ENCODE measurements around the gene PRXL2A. TPM values are rescaled to one million over a fixed set of nuclear protein-coding genes. Genes with fewer than 3 reads are reported as not detected.

PRXL2A gene
- polyA plus RNA-seq, 1 of the 3 experiments (the other 2 are of a cell fraction): 15.6 TPM

DNA sequence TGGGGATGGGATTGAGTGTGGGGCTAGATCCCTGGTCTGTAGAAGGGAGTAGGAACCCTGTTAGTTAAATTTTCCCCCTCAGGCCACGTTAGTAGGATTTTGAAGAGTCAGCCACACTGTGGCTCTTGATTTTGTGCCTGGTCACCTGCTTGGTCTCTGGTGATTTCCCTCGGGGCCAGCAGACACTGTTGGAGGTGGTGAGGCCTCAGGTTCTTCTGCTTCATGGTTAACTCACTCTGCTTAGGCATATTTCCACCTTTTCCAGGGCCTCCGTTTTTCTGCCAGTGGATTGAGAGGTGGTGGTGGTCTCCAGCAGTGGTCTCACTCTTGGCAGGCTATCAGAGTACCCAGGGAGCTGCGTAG is 49.9 kb downstream of the PRXL2A start:
- Histone ChIP-seq H3K9me3 (no peaks in the 10 kb centered on the region), H3K79me2 (ENCODE audit: insufficient read depth) (peaks cover 89% of the 10 kb centered on the region), H3K27me3 (ENCODE audit: insufficient read depth) (no peaks in the 10 kb centered on the region), H3K4me3 (ENCODE audit: low read depth in 2 of 2, low read length in 1 of 2) (peak overlapping the region in 1 of 2 experiments; percentile 17; a peak in 2 of 4 replicates), H2AFZ (ENCODE audit: low read depth) (no peak overlapping the region; the same call in 1 of the 2 replicates), H3K9me2 (no peaks in the 10 kb centered on the region), H3F3A (replicated peaks; ENCODE audit: insufficient read depth) (peaks cover 13% of the 10 kb centered on the region), H3K36me3 (replicated peaks in 1 of 2; ENCODE audit: control insufficient read depth in 1 of 2, insufficient read depth in 2 of 2, low read length in 1 of 2) (no peaks in the 10 kb centered on the region), H3K27ac (ENCODE audit: low read depth in 2 of 2, low read length in 1 of 2) (peak overlapping the region; percentile 62 to 92; a peak in 3 of 4 replicates), H4K20me1 (ENCODE audit: insufficient read depth) (peaks cover 82% of the 10 kb centered on the region), H3K4me1 (ENCODE audit: control insufficient read depth in 1 of 2, insufficient read depth in 2 of 2, low read depth in 1 of 2, low read length in 1 of 2) (peaks cover 68 to 70% of the 10 kb centered on the region in 2 experiments), H3K9ac (peak overlapping the region; percentile 32; the same call in 1 of the 2 replicates), H3K4me2 (peak overlapping the region; percentile 67)
- POLR2A ChIA-PET: no interaction called here
- TF ChIP-seq FOSL2 (IDR thresholded peaks at IDR 0.05; ENCODE audit: borderline replicate concordance, low read depth) (no peak), NFIC (IDR thresholded peaks at IDR 0.05; ENCODE audit: borderline replicate concordance) (no peak), MEF2A (IDR thresholded peaks at IDR 0.05; ENCODE audit: borderline replicate concordance, low read depth) (no peak), NRF1 (IDR thresholded peaks at IDR 0.05; ENCODE audit: low read depth, low read length) (no peak), SIN3A (IDR thresholded peaks at IDR 0.05; ENCODE audit: borderline replicate concordance, low read depth, low read length) (no peak), FOXM1 (IDR thresholded peaks at IDR 0.05; ENCODE audit: low read depth) (no peak), TCF12 (IDR thresholded peaks at IDR 0.05) (no peak), YY1 (IDR thresholded peaks at IDR 0.05; ENCODE audit: low read depth) (no peak)
- TF ChIP-seq, protein P1, sequence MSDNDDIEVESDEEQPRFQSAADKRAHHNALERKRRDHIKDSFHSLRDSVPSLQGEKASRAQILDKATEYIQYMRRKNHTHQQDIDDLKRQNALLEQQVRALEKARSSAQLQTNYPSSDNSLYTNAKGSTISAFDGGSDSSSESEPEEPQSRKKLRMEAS (IDR thresholded peaks at IDR 0.05; ENCODE audit: low read depth): no peak
- TF ChIP-seq, protein P2, sequence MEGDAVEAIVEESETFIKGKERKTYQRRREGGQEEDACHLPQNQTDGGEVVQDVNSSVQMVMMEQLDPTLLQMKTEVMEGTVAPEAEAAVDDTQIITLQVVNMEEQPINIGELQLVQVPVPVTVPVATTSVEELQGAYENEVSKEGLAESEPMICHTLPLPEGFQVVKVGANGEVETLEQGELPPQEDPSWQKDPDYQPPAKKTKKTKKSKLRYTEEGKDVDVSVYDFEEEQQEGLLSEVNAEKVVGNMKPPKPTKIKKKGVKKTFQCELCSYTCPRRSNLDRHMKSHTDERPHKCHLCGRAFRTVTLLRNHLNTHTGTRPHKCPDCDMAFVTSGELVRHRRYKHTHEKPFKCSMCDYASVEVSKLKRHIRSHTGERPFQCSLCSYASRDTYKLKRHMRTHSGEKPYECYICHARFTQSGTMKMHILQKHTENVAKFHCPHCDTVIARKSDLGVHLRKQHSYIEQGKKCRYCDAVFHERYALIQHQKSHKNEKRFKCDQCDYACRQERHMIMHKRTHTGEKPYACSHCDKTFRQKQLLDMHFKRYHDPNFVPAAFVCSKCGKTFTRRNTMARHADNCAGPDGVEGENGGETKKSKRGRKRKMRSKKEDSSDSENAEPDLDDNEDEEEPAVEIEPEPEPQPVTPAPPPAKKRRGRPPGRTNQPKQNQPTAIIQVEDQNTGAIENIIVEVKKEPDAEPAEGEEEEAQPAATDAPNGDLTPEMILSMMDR (IDR thresholded peaks at IDR 0.05): no peak
- TF ChIP-seq, protein P3, sequence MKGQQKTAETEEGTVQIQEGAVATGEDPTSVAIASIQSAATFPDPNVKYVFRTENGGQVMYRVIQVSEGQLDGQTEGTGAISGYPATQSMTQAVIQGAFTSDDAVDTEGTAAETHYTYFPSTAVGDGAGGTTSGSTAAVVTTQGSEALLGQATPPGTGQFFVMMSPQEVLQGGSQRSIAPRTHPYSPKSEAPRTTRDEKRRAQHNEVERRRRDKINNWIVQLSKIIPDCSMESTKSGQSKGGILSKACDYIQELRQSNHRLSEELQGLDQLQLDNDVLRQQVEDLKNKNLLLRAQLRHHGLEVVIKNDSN (IDR thresholded peaks at IDR 0.05; ENCODE audit: borderline replicate concordance, low read depth): no peak
- TF ChIP-seq, protein P4, sequence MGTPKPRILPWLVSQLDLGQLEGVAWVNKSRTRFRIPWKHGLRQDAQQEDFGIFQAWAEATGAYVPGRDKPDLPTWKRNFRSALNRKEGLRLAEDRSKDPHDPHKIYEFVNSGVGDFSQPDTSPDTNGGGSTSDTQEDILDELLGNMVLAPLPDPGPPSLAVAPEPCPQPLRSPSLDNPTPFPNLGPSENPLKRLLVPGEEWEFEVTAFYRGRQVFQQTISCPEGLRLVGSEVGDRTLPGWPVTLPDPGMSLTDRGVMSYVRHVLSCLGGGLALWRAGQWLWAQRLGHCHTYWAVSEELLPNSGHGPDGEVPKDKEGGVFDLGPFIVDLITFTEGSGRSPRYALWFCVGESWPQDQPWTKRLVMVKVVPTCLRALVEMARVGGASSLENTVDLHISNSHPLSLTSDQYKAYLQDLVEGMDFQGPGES (IDR thresholded peaks at IDR 0.05; ENCODE audit: low read depth, low read length): no peak
- TF ChIP-seq, protein P5, sequence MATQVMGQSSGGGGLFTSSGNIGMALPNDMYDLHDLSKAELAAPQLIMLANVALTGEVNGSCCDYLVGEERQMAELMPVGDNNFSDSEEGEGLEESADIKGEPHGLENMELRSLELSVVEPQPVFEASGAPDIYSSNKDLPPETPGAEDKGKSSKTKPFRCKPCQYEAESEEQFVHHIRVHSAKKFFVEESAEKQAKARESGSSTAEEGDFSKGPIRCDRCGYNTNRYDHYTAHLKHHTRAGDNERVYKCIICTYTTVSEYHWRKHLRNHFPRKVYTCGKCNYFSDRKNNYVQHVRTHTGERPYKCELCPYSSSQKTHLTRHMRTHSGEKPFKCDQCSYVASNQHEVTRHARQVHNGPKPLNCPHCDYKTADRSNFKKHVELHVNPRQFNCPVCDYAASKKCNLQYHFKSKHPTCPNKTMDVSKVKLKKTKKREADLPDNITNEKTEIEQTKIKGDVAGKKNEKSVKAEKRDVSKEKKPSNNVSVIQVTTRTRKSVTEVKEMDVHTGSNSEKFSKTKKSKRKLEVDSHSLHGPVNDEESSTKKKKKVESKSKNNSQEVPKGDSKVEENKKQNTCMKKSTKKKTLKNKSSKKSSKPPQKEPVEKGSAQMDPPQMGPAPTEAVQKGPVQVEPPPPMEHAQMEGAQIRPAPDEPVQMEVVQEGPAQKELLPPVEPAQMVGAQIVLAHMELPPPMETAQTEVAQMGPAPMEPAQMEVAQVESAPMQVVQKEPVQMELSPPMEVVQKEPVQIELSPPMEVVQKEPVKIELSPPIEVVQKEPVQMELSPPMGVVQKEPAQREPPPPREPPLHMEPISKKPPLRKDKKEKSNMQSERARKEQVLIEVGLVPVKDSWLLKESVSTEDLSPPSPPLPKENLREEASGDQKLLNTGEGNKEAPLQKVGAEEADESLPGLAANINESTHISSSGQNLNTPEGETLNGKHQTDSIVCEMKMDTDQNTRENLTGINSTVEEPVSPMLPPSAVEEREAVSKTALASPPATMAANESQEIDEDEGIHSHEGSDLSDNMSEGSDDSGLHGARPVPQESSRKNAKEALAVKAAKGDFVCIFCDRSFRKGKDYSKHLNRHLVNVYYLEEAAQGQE (IDR thresholded peaks at IDR 0.05; ENCODE audit: low read depth, low read length): no peak
- TF ChIP-seq, protein P6, sequence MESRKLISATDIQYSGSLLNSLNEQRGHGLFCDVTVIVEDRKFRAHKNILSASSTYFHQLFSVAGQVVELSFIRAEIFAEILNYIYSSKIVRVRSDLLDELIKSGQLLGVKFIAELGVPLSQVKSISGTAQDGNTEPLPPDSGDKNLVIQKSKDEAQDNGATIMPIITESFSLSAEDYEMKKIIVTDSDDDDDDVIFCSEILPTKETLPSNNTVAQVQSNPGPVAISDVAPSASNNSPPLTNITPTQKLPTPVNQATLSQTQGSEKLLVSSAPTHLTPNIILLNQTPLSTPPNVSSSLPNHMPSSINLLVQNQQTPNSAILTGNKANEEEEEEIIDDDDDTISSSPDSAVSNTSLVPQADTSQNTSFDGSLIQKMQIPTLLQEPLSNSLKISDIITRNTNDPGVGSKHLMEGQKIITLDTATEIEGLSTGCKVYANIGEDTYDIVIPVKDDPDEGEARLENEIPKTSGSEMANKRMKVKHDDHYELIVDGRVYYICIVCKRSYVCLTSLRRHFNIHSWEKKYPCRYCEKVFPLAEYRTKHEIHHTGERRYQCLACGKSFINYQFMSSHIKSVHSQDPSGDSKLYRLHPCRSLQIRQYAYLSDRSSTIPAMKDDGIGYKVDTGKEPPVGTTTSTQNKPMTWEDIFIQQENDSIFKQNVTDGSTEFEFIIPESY (IDR thresholded peaks at IDR 0.05; ENCODE audit: borderline replicate concordance, low read depth): no peak
- WGBS (ENCODE audit: low lambda C conversion rate): 32% methylated on average over 4 of the region's 4 CpGs
- DNase-seq: no peak
- CTCF ChIA-PET: interaction anchor here (1.2 to 35.3 kb wide), 4 partner anchors 14 to 215 kb away, joined by 3 to 602 read pairs (median 10); no protein-coding TSS in a partner anchor

Data from SK-N-SH (cell line).